GM12878 (cell line): ENCODE results near the gene TSPAN11. TPM values are rescaled to one million over a fixed set of nuclear protein-coding genes. Genes with fewer than 3 reads are reported as not detected.

Experiments
- ATAC-seq: fragments of 200-7000 bp; cut with Tn5 transposase; 3 replicates; pipeline ENCODE4 v1.9.1; 2020; ENCODE audit warnings: mild to moderate bottlenecking, moderate library complexity
- BruUV-seq: library from RNA; stranded (reverse); fragments of 400-500 nt; replicated peaks from 2 replicates; lab custom pipeline; 2021; lab: Mats Ljungman, UMichigan
- CTCF ChIA-PET: fragments of 300-600 bp; sonication (Branson Sonifier 250); formaldehyde crosslinking; extraction: SDS; loops from one replicate; lab custom pipeline; 2021; ENCODE audit warnings: inconsistent platforms; lab: Yijun Ruan, JAX
- POLR2A ChIA-PET: fragments of 350-600 bp; formaldehyde crosslinking; extraction: SDS; loops from one replicate; lab custom pipeline; 2021; ENCODE audit warnings: inconsistent platforms; lab: Charles Lee
- RAD21 ChIA-PET: fragments of 300-600 bp; sonication (Branson Sonifier 250); formaldehyde crosslinking; loops from one replicate; lab custom pipeline; 2023; ENCODE audit warnings: antibody characterized with exemption; ENCODE audit not compliant: unreplicated experiment; lab: Charles Lee
- SMC1A ChIA-PET: fragments of 300-600 bp; sonication (Branson Sonifier 250); formaldehyde crosslinking; loops from one replicate; lab custom pipeline; 2023; ENCODE audit not compliant: unreplicated experiment, uncharacterized antibody; lab: Charles Lee
- DNase-seq: peaks from one replicate; pipeline ENCODE4 v3.0.0-alpha.2; 2011; ENCODE audit warnings: low read depth, low spot score
- FAIRE-seq: peaks from 3 replicates; lab custom pipeline; 2011; peaks lifted over from hg19 to GRCh38; lab: Jason Lieb, UNC
- H2AFZ ChIP-seq: 2 replicates; pipeline ENCODE4 v1.6.0; 2011; ENCODE audit warnings: low read depth, low read length, control low read depth; ENCODE audit not compliant: control insufficient read depth
- H3K27ac ChIP-seq: 2 replicates; pipeline ENCODE4 v1.5.1; 2011; ENCODE audit warnings: control low read depth; ENCODE audit not compliant: control insufficient read depth, insufficient read depth
- H3K27me3 ChIP-seq, 2 experiments: replicated peaks in 1 of 2; 2 replicates each; pipeline versions ENCODE4 v1.6.0 to v1.6.1; 2011; ENCODE audit warnings: low read length in 1 of 2; ENCODE audit not compliant: control insufficient read depth in 2 of 2, insufficient read depth in 2 of 2
- H3K36me3 ChIP-seq, 2 experiments: 2 replicates each; pipeline ENCODE4 v1.5.1; 2011; ENCODE audit warnings: low read length in 1 of 2; ENCODE audit not compliant: control insufficient read depth in 2 of 2, insufficient read depth in 2 of 2
- H3K4me1 ChIP-seq: 2 replicates; pipeline ENCODE4 v1.6.1; 2011; ENCODE audit warnings: mild to moderate bottlenecking, low read length, moderate library complexity, mixed read lengths; ENCODE audit not compliant: control insufficient read depth, insufficient read depth
- H3K4me2 ChIP-seq: 2 replicates; pipeline ENCODE4 v1.6.0; 2011; ENCODE audit warnings: control low read depth; ENCODE audit not compliant: control insufficient read depth, insufficient read depth
- H3K4me3 ChIP-seq: fragments of 200-600 bp; sonication (generic); 2 replicates; pipeline ENCODE4 v1.5.1; 2016
- H3K79me2 ChIP-seq: 2 replicates; pipeline ENCODE4 v1.6.0; 2011; ENCODE audit warnings: low read length; ENCODE audit not compliant: control insufficient read depth, insufficient read depth
- H3K9ac ChIP-seq: 2 replicates; pipeline ENCODE4 v1.8.0; 2011; ENCODE audit warnings: low read length, control low read depth, mixed read lengths; ENCODE audit not compliant: control insufficient read depth, insufficient read depth
- H3K9me3 ChIP-seq: replicated peaks from 3 replicates; pipeline ENCODE4 v1.5.1; 2011; ENCODE audit warnings: mild to moderate bottlenecking, low read length; ENCODE audit not compliant: control insufficient read depth, insufficient read depth
- H4K20me1 ChIP-seq: 2 replicates; pipeline ENCODE4 v1.6.0; 2011; ENCODE audit not compliant: control insufficient read depth, insufficient read depth
- ATF7 ChIP-seq: fragments of 450-650 bp; IDR thresholded peaks from 2 replicates; pipeline ENCODE4 v1.6.1; 2016; ENCODE audit warnings: low read depth, mild to moderate bottlenecking
- CBX3 ChIP-seq: fragments of 200-600 bp; sonication (generic); IDR thresholded peaks from 2 replicates; pipeline ENCODE4 v1.6.1; 2016; ENCODE audit warnings: low read depth, borderline replicate concordance
- CBX5 ChIP-seq: sonication (generic); IDR thresholded peaks from 2 replicates; pipeline ENCODE4 v1.6.1; 2016; ENCODE audit warnings: low read depth, moderate library complexity, mild to moderate bottlenecking, inconsistent platforms
- EED ChIP-seq: sonication (generic); IDR thresholded peaks from 2 replicates; pipeline ENCODE4 v1.6.1; 2016; ENCODE audit warnings: antibody characterized with exemption, low read depth
- IRF4 ChIP-seq: IDR thresholded peaks from 2 replicates; pipeline ENCODE4 v1.6.1; 2011; ENCODE audit warnings: low read depth, low read length
- MYC ChIP-seq: IDR thresholded peaks from 2 replicates; pipeline ENCODE4 v1.6.1; 2011; ENCODE audit warnings: mild to moderate bottlenecking, low read length, moderate library complexity, inconsistent platforms; ENCODE audit not compliant: insufficient read depth, insufficient replicate concordance, insufficient read length, severe bottlenecking
- NFYA ChIP-seq: IDR thresholded peaks from 2 replicates; pipeline ENCODE4 v1.6.1; 2011; ENCODE audit warnings: low read depth, mild to moderate bottlenecking, low read length, improper control_type of control experiment, borderline replicate concordance
- PAX5 ChIP-seq: IDR thresholded peaks from 2 replicates; pipeline ENCODE4 v1.6.1; 2011; ENCODE audit warnings: low read depth, low read length, borderline replicate concordance
- POU2F2 ChIP-seq: IDR thresholded peaks from 3 replicates; pipeline ENCODE4 v1.6.1; 2011; ENCODE audit warnings: low read depth, mild to moderate bottlenecking, low read length, borderline replicate concordance
- SMAD5 ChIP-seq: IDR thresholded peaks from 2 replicates; pipeline ENCODE4 v1.6.1; 2016; ENCODE audit warnings: antibody characterized with exemption, low read depth
- WGBS: methylation state at CpG from one replicate; pipeline ENCODE4 v1.1.6; 2016; ENCODE audit warnings: low lambda C conversion rate; ENCODE audit not compliant: insufficient replicate concordance, insufficient coverage; ENCODE audit errors: missing lambda C conversion rate; 5-methylcytosine and 5-hydroxymethylcytosine counted together
- in situ Hi-C: fragments of 300-500 bp; cut with MboI; formaldehyde crosslinking; loops from 9 replicates; pipeline ENCODE4 v1.14.3; 2018; ENCODE audit warnings: mixed read lengths
- intact Hi-C: fragments of 100-400 bp; cut with micrococcal nuclease; formaldehyde crosslinking; loops from one replicate; pipeline ENCODE4 v1.14.2; 2022; ENCODE audit not compliant: unreplicated experiment
- polyA plus RNA-seq, 11 experiments: library from polyadenylated mRNA; depleted of rRNA in 4 of 11; unstranded in 6 of 11; stranded (reverse) in 5 of 11; fragments of >200 nt; fragmentation: Nextera tagmentation in 4 of 11; fragmentation: Illumina TruSeq in 1 of 11; extraction: Ambion mirVana in 4 of 11; extraction: Trizol in 1 of 11; gene quantifications; 1 replicate in 1 of 11; 2 replicates in 10 of 11; pipeline versions ENCODE4 v1.2.1 to v1.2.3, GENCODE V29; 2011 to 2016; ENCODE audit warnings: inconsistent platforms in 2 of 11, missing spikeins in 2 of 11, low read depth in 1 of 11
- total RNA-seq, 4 experiments: library from RNA; depleted of rRNA in 3 of 4; stranded (reverse); fragments of >200 nt in 3 of 4; fragmentation: Illumina TruSeq in 1 of 4; extraction: Trizol in 1 of 4; gene quantifications; 2 replicates each; pipeline versions ENCODE4 v1.2.1 to v1.2.3, GENCODE V29; 2013 to 2021
- TF ChIP-seq, protein P1 (sequence below): IDR thresholded peaks from 2 replicates; pipeline ENCODE4 v1.6.1; 2012; ENCODE audit warnings: mild to moderate bottlenecking, low read depth, low read length

Gene TSPAN11
- total and polyA plus RNA-seq, 10 of the 15 experiments (the other 5 are each of a cell fraction or from before 2014, with no cell fraction given) = under 0.01 to 0.27 (median 0.04) TPM; not detected in 6

- H3K36me3 ChIP-seq = no peaks in the 10 kb centered on the region
- H3K4me2 ChIP-seq = no peak overlapping the region
- TF ChIP-seq IRF4 = no peak
- no peak for TF ChIP-seq POU2F2
- no peak for TF ChIP-seq CBX3
- no peak for TF ChIP-seq SMAD5
- TF ChIP-seq CBX5 = no peak
- TF ChIP-seq EED = no peak
- CTCF ChIA-PET = no interaction called here
- H3K9ac ChIP-seq = no peak overlapping the region
- no peaks in the 10 kb centered on the region for H3K4me1 ChIP-seq
- in situ Hi-C loops = no loop called here
- no peak for FAIRE-seq
- H3K27me3 ChIP-seq = no peaks in the 10 kb centered on the region; a peak in 2 of 4 replicates
- intact Hi-C loops = no loop called here
- POLR2A ChIA-PET = no interaction called here
- no peaks in the 10 kb centered on the region for H3K9me3 ChIP-seq
- 50% methylated on average over 16 of the region's 16 CpGs for WGBS
- no peak for DNase-seq
- BruUV-seq = no TSS peak
- no peak overlapping the region for H3K27ac ChIP-seq
- H3K4me3 ChIP-seq = no peak overlapping the region
- H4K20me1 ChIP-seq = no peaks in the 10 kb centered on the region
- SMC1A ChIA-PET = no interaction called here
- RAD21 ChIA-PET = no interaction called here
- no peak for ATAC-seq
- no peak overlapping the region for H2AFZ ChIP-seq
- H3K79me2 ChIP-seq = no peaks in the 10 kb centered on the region
Observed at GRCh38 chr12:30959110-30959710, 32.7 kb downstream of the TSPAN11 start.

- FAIRE-seq (no peak), DNase-seq (no peak), ATAC-seq (no peak)
- BruUV-seq = no TSS peak
- Histone ChIP-seq H3K4me2 (no peak overlapping the region), H4K20me1 (no peaks in the 10 kb centered on the region), H3K27me3 (no peaks in the 10 kb centered on the region; a peak in 2 of 4 replicates), H3K4me1 (no peaks in the 10 kb centered on the region), H3K4me3 (no peak overlapping the region), H2AFZ (no peak overlapping the region), H3K79me2 (no peaks in the 10 kb centered on the region), H3K9me3 (no peaks in the 10 kb centered on the region), H3K9ac (no peak overlapping the region), H3K27ac (no peak overlapping the region), H3K36me3 (no peaks in the 10 kb centered on the region)
- 42% methylated on average over 6 of the region's 10 CpGs for WGBS
- POLR2A ChIA-PET = no interaction called here
- in situ Hi-C loops (no loop called here), intact Hi-C loops (no loop called here)
- SMC1A ChIA-PET = no interaction called here
- RAD21 ChIA-PET = no interaction called here
- CTCF ChIA-PET = no interaction called here
- no peak for TF ChIP-seq MYC
- TF ChIP-seq, protein P1, sequence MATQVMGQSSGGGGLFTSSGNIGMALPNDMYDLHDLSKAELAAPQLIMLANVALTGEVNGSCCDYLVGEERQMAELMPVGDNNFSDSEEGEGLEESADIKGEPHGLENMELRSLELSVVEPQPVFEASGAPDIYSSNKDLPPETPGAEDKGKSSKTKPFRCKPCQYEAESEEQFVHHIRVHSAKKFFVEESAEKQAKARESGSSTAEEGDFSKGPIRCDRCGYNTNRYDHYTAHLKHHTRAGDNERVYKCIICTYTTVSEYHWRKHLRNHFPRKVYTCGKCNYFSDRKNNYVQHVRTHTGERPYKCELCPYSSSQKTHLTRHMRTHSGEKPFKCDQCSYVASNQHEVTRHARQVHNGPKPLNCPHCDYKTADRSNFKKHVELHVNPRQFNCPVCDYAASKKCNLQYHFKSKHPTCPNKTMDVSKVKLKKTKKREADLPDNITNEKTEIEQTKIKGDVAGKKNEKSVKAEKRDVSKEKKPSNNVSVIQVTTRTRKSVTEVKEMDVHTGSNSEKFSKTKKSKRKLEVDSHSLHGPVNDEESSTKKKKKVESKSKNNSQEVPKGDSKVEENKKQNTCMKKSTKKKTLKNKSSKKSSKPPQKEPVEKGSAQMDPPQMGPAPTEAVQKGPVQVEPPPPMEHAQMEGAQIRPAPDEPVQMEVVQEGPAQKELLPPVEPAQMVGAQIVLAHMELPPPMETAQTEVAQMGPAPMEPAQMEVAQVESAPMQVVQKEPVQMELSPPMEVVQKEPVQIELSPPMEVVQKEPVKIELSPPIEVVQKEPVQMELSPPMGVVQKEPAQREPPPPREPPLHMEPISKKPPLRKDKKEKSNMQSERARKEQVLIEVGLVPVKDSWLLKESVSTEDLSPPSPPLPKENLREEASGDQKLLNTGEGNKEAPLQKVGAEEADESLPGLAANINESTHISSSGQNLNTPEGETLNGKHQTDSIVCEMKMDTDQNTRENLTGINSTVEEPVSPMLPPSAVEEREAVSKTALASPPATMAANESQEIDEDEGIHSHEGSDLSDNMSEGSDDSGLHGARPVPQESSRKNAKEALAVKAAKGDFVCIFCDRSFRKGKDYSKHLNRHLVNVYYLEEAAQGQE = no peak
- no peak for TF ChIP-seq ATF7
- no peak for TF ChIP-seq NFYA
- TF ChIP-seq PAX5 = no peak
Observed at GRCh38 chr12:30959778-30960177, 33.2 kb downstream of the TSPAN11 start.
